GM19372 (cell line): ENCODE data around the gene MYL6B.

Experiments
- ATAC-seq: cut with Tn5 transposase; IDR thresholded peaks from one replicate; pipeline ENCODE4 v1.9.1; 2021; ENCODE audit warnings: mild to moderate bottlenecking, low read depth, moderate library complexity; ENCODE audit not compliant: unreplicated experiment

MYL6B gene

GRCh38 chr12:56204275-56204674 is 51.9 kb downstream of the MYL6B start:
- no peak for ATAC-seq

- no peak for ATAC-seq
These were observed 53.1 kb downstream of the MYL6B start for GRCh38 chr12:56205445-56205844.

GRCh38 chr12:56206452-56207166 is 54.2 kb downstream of the MYL6B start:
- ATAC-seq, result no peak
